GM21723 (cell line): Measurements from ENCODE around the gene TIMM13.
"Not testable (repeated sequence)": the region's sequence is repeated elsewhere in the genome, so short reads cannot be mapped to it uniquely, and the experiment has no call there.

Source experiments
- ATAC-seq: cut with Tn5 transposase; IDR thresholded peaks from one replicate; pipeline ENCODE4 v1.9.1; 2021; ENCODE audit warnings: mild to moderate bottlenecking, moderate library complexity; ENCODE audit not compliant: unreplicated experiment

TIMM13 gene

DNA sequence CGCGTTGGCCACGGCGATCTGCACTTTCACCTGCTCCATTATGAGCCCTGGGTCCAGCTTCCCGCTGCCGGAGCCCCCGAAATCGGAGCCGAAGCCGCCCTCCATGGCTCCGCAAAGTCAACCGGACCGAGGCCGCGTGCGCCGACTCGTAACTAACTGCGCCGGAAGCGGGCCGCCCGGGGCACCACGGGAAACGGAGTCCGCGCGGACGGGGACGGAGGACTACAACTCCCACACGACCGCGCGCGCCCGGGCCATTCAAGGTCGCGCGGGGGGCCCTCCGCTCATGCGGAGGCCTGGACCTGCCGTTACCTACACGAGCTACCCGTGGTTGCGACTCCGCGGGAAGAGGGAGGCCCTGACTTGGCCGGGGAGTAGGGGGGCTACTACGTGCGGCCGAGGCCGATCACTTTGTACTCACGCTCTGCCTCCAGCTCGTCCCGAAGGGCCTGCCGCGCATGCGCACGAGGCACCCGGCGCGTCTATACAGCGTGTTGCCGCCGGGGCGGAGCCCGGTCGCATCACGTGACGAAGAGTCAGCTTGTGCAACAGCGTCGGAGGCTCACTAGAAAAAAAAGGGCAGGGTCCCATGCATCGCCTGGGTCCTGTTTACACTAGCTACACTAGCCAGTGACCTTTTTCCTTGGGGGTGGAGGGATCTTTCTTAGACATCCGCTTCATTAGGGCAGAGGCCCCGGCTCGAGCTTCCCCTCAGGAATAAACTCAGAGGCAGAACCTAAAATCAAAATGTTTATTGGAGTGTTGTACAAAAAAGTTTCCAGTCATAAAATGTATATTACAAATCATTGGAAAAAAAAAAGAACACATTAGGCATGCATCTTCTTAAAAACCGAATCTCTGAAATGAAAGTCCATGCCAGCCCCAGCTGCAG lies at the start of gene TIMM13:
Gene TIMM13, minus strand, starts transcription at position 158 of the 892 bp plus-strand sequence. Its CDS starts 53 bp downstream, at position 105.
- ATAC-seq: peak; percentile 71

GRCh38 chr19:2476451-2477140 lies 49.2 kb upstream of the TIMM13 start:
- peak; percentile 1 for ATAC-seq

DNA sequence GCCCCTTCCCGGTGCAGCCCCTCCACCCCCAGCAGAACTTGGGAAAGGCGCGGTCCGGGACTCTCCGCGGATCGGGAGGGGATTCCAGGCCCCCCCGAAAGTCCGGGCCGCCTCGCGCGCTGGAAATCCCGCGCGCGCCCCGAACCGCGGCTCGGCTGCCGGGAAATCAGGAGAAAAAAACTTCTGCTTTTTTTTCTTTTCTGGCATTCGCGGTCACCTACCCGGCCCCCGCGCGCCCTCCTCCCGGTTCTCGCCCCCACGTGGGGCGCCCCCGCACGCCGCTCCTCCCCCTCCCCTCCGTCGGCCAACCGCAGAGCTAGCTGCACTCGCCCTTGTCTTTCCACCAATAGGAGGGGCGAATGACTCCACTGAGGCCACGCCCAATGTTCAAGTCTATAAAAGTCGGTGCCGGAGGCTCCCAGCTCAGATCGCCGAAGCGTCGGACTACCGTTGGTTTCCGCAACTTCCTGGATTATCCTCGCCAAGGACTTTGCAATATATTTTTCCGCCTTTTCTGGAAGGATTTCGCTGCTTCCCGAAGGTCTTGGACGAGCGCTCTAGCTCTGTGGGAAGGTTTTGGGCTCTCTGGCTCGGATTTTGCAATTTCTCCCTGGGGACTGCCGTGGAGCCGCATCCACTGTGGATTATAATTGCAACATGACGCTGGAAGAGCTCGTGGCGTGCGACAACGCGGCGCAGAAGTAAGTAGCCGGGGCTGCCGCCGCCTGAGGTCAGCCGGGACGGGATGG lies 48.5 kb upstream of the TIMM13 start, which contains the start of gene GADD45B:
Gene GADD45B, plus strand, starts transcription at position 426 of the 749 bp plus-strand sequence. Its CDS starts 232 bp downstream, at position 658.
- peak; percentile 41 for ATAC-seq

DNA sequence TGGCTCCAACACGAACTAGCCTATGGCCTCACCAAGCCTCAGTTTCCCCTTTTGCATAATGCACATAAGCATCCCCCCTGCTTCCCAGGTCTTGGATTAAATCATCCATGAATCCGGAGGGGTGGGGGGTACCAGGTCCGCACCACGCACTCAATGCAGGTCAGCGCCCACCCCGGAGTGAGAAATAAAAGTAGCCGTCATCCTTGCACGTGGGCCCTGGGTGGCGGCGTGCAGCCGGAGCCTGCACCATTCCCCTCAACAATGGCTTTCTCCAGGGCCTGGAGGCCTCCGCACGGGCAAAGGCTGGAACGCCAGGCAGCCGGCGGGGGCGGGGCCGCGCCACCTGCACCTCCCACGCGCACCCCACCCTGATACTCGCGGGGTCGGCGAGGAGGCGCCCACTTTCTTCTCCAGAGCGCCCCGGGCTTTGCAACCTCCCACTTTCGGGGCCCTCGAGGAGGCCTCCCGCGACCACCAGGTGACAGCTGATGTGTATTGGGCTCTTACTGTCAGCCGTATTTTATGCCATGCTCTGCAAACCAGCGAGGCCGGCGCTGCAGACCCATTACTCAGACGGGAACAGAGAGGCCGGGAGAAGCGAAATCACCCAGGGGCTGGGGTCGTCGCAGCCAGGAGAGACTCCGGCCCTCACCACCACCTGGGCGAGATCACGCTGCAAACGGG lies 47.8 kb upstream of the TIMM13 start:
- ATAC-seq: no peak

GRCh38 chr19:2474232-2475017 lies 47.0 kb upstream of the TIMM13 start:
- ATAC-seq: no peak

GRCh38 chr19:2469915-2470200 lies 42.5 kb upstream of the TIMM13 start:
- not testable (repeated sequence) for ATAC-seq

GRCh38 chr19:2469102-2469914 lies 41.9 kb upstream of the TIMM13 start:
- no peak for ATAC-seq

DNA sequence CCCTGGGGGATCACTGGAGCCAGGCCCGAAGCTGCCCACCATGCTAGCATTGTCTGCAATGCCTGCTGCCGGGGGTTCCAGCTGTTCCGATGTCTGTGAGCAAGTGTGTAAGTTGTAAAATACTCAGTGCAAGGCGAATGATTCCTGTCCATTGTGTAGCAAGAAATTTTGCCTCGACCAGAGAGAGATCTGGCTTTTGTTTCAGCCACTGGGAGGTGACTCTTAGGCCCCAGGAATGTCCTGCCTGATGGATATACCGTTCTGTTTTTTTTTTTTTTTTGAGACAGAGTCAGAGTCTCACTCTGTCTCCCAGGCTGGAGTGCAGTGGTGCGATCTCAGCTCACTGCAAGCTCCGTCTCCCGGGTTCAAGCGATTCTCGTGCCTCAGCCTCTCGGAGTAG lies 41.2 kb upstream of the TIMM13 start:
- ATAC-seq: no peak

DNA sequence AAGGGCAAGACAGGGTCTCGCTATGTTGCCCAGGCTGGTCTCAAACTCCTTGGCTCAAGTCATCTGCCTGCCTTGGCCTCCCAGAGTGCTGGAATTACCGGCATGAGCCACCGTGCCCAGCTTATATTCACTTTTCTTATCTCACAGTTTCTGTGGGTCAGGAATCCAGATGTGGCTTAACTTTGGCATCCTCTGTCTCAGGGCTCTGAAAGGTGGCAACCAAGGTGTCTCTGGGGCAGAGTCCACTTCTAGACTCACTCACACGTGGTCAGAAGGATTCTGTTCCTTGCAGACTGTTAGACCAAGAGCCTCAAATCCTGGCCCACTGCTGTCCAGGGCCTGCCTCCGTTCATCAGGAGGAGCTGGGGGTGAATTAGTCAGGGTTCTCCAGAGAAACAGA lies 37.0 kb upstream of the TIMM13 start:
- no peak for ATAC-seq

GRCh38 chr19:2463694-2464093 lies 36.3 kb upstream of the TIMM13 start:
- not testable (repeated sequence) for ATAC-seq

DNA sequence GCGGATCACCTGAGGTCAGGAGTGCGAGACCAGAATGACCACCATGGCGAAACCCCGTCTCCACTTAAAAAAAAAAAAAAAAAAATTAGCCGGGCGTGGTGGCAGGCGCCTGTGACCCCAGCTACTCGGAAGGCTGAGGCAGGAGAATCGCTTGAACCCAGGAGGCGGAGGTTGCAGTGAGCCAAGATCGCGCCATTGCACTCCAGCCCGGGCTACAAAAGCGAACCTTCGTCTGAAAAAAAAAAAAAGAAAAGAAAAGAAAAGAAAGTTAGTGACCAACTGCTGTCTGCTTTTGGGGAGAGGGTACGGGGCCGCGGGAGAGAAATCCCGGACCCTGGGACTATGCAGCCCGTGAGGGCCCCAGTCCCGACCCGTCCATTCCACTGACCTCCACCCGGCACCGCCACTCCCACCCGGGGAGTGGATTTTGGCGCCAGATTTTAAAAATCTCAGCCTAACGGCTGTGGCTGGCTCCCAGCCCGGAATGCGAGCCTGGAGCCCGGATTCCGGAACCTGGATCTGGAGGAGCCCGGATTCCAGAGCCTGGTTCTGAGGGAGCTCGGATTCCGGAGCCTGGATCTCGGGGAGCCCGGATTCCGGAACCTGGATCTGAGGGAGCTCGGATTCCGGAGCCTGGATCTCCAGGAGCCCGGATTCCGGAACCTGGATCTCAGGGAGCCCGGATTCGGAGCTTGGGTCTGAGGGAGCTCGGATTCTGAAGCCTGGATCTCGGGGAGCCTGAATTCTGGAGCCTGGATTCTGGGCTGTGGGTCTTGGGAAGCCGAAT lies 35.4 kb upstream of the TIMM13 start:
- ATAC-seq: no peak

- no peak for ATAC-seq
These were observed 34.6 kb upstream of the TIMM13 start for GRCh38 chr19:2461751-2462634.

DNA sequence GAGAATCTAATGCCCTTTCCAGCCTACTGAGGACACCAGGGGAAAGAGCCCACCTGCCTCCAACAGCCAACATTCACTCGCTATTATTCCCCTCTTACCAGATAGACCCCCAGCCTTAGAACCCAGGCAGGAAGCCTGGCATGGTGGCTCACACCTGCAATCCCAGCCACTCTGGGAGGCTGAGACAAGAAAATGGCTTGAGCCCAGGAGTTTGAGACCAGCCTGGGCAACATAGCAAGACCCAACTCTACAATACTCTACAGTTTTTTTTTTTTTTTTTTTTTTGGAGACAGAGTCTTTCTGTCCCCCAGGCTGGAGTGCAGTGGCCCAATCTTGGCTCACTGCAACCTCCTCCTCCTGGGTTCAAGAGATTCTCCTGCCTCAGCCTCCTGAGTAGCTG lies 32.9 kb upstream of the TIMM13 start:
- no peak for ATAC-seq

DNA sequence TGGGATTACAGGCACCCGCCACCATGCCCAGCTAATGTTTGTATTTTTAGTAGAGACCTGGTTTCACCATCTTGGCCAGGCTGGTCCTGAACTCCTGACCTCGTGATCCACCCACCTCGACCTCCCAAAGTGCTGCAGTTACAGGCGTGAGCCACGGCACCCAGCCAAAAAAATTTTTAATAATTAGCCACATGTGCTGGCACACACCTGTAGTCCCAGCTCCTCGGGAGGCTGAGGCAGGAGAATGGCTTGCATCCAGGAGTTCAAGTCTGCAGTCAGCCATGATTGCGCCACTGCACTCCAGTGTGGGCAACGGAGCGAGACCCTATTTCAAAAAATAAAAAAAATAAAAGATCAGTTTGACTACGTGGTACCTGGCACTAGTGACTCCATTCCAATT lies 31.4 kb upstream of the TIMM13 start:
- ATAC-seq: not testable (repeated sequence)

DNA sequence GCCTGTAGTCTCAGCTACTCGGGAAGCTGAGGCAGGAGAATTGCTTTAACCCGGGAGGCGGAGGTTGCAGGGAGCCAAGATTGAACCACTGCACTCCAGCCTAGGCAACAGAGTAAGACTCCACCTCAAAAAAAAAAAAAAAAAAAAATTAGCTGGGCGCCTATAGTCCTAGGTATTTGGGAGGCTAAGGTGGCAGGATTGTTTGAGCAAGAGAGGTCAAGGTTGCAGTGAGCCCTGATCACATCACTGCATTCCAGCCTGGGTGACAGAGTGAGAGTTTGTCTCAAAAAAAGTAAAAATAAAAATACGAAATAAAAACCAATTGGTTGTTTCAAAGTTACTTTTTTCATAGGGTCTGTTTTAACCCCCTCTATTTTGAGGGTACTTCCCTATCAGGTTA lies 30.7 kb upstream of the TIMM13 start:
- no peak for ATAC-seq

DNA sequence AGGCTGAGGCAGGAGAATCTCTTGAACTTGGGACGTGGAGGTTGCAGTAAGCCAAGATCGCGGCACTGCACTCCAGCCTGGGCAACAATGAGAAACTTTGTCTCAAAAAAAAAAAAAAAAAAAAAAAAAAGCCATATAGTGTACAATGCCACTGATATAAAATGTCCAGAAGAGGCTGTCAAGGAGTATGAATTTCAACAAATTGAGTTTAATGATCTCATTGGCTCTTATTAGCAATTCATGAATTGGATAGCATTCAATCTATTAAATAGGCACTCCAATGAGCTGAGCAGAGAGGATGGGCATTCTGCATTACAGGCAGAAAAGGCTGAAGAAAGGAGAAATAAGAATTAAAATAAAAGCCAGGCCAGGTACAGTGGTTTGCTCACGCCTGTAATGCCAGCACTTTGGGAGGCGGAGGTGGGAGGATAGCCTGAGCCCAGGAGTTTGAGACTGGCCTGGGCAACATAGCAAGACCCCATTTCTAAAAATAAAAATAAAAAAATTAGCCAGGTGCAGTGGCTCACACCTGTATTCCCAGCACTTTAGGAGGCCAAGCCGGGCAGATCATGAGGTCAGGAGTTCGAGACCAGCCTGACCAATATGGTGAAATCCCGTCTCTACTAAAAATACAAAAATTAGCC lies 30.1 kb upstream of the TIMM13 start:
- ATAC-seq: no peak
